NCI-H128 (cell line): Measurements from ENCODE around the gene RPL13.

ENCODE experiments used
- DNase-seq: peaks from one replicate; lab custom pipeline; 2025; ENCODE audit not compliant: unreplicated experiment; lab: John Stamatoyannopoulos, UW

RPL13 gene

GRCh38 chr16:89545044-89545830 is 15.2 kb upstream of the RPL13 start:
- DNase-seq: no peak

DNA sequence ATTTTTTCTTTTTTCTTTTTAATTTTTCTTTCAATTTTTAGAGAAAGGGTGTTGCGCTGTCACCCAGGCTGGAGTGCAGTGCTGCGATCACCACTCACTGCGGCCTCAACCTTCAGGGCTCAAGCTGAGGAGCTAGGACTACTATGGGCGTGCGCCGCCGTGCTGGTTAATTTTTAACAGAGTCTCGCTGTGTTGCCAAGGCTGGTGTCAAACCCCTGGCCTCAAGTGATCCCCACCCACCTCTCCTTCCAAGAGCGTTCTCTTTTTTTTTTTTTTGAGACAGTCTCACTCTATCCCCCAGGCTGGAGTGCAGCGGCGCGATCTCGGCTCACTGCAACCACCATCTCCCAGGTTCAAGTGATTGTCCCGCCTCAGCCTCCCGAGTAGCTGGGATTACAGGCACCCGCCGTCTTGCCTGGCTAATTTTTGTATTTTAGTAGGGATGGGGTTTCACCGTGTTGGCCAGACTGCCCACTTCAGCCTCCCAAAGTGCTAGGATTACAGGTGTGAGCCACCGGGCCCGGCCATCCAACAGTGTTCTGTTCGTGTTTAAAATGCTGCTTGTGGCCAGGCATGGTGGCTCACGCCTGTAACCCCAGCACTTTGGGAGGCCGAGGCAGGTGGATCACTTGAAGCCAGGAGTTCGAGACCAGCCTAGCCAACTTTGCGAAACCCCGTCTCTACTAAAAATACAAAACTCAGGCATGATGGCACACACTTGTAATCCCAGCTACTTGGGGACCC is 14.5 kb upstream of the RPL13 start:
- DNase-seq: no peak

DNA sequence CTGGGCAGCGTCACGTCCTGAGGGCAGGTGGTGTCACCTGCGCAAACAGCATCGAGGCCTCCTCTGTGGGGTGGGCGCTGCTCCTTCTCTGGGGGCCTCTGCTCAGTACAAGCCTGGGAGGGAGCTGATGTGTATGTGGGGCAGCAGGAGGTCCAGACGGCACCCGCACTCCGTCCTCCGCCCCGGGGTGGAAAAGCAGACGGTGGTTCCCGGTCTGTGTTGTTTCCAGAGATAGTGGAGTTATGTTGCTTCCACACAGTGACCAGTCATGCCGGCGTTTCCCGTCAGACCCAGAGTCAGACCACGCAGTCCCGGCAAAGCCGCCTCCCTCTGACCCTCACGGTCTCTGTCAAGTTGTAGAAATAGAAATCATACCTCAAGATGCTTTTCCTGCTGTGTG is 13.7 kb upstream of the RPL13 start:
- no peak for DNase-seq

DNA sequence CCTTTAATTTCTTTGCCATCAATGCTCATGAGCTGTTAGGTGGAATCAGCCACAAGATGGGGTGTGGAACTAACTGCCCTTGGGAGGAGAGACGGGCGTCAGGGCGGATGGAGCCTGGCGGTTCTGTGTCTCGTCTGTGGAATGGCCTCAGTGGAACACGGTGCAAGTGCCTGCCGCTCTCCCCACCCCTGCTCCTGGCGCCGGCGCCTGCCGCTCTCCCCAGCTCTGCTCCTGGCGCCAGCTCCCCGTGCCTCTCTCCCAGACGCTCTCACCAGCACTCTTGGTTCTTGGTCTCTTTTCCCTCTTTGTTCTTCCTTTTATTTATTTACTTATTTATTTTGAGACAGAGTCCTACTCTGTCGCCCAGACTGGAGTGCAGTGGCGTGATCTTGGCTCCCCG is 13.2 kb upstream of the RPL13 start:
- DNase-seq: no peak

DNA sequence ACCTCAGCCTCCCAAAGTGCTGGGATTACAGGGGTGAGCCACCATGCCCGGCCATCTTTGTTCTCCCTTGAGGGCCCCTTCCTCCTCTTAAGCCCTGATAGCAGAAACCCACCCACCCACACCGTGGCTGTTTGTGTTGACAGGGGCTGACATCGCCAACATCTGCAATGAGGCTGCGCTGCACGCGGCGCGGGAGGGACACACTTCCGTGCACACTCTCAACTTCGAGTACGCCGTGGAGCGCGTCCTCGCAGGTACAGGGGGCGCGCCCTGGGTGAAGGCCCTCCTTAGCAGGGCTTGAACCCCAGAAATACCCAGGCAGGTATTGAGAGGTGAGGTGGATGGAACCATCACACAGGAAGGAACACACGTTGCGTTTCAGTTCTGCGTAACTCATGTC is 12.6 kb upstream of the RPL13 start:
- DNase-seq: no peak

DNA sequence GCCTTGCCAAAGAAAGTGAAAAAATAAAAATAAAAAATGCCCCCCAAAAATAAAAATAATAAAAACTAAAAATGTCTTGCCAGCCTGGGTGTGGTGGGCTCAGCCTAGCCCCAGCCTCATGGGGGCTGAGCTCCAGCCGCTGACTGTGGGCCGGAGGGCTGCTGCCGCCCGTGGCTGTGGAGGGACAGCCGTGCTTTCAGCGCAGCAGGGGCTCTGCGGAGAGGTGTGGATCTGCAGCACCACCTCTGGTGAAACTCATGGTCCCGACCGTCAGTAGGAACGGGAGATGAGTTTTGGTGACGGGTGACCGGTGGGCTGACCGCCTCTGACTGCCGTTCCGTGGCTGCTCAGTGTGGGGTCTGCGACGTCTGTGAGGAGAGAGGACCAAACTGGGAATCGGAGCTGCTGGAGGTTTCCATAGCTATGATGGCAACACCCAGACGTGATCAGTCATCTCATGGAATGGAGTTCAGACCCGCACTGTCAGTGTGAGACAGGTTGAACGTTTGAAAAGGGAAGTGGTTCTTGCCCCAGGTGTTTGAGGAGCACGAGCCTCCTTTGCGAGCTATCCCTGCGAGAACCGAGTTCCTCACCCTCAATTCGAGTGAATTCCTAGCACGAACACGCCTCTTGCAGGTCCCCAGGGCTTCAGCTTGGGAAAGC is 12.0 kb upstream of the RPL13 start:
- DNase-seq: no peak

DNA sequence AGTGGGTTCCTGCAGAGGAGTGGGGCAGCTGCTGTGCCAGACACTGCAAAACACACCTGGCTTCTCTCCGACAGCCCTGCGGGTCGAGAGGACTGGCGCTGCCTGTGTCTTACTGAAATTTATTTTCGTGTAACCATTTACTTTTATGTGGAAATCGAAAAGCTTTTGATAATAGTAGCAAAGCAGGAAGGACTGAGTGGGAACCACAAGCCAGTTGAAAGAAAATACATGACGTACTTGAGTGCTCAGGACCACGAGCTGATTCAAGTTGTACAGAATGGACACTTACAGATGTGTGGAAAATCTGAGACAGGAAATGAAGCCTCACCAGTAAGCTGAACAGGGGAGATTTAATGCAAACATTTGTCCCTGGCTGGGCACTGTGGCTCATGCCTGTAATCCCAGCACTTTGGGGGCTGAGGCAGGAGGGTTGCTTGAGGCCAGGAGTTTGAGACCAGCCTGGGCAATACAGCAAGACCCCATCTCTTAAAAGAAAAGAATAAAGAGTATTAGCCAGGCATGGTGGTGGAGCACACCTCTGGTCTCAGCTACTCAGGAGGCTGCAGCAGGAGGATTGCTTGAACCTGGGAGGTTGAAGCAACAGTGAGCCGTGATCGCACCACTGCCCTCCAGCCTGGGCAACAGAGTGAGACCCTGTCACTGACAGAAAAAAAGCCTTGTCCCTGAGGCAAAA is 11.3 kb upstream of the RPL13 start:
- no peak for DNase-seq

DNA sequence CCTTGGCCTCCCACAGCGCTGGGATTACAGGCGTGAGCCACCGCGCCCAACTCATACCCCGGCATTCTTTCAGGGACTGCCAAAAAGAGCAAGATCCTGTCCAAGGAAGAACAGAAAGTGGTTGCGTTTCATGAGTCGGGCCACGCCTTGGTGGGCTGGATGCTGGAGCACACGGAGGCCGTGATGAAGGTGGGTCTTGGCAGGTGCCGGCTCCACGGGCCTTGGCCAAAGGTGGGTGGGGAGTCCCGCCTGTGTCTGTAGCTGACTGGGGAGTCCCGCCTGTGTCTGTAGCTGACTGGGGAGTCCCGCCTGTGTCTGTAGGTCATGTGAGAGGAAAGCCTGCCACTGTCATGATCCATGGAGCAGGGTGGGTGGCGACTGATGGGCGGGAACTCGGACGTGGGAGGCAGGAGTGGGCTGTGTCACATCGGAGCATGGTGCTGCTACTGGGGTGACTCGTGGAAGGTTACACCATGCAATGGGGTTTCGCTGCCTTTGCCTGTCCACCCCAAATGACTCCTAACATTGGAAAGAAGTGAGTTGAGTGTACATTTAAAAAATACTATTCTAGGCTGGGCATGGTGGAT is 10.0 kb upstream of the RPL13 start:
- DNase-seq: no peak

DNA sequence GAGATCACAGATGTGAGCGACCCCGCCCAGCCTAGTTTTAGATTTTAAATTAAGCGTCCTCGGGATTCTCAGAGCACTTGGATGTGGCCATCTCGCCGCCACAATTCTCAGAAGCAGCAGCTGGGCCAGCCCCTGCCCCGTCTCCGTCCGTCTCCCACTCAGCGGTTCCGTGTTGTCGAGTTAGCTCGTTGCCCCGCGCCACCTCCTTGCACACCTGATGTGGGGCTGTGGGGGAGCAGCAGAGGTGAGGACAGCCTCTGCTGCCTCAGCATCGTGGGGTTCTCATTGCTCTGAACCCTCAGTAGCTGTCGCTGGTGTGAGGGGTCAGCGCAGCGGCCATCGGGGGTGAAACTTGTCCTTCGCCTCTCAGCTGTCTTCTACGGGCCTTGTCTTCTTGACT is 8.2 kb upstream of the RPL13 start:
- no peak for DNase-seq

- DNase-seq: no peak
Measured at GRCh38 chr16:89552913-89553312, 7.6 kb upstream of the RPL13 start.

- DNase-seq: no peak
Measured at GRCh38 chr16:89553733-89554132, 6.7 kb upstream of the RPL13 start.

- no peak for DNase-seq
Measured at GRCh38 chr16:89554343-89554742, 6.1 kb upstream of the RPL13 start.

DNA sequence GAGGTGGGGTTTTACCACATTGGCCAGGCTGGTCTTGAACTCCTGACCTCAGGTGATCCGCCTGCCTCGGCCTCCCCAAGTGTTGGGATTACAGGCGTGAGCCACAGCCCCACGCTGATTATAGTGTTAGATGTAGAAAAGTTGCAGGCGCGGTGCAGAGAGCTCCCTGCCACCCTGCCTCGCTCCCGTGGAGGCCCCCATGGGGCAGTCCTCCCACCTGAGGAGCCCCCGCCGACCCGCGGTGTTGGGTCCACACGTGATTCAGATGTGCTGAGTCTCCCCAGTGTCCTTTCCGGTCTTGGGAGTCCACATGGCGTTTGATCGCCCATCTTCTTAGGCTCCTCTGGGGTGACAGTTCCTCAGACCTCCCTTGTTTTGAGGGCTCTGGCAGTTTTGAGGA is 5.2 kb upstream of the RPL13 start:
- DNase-seq: no peak

DNA sequence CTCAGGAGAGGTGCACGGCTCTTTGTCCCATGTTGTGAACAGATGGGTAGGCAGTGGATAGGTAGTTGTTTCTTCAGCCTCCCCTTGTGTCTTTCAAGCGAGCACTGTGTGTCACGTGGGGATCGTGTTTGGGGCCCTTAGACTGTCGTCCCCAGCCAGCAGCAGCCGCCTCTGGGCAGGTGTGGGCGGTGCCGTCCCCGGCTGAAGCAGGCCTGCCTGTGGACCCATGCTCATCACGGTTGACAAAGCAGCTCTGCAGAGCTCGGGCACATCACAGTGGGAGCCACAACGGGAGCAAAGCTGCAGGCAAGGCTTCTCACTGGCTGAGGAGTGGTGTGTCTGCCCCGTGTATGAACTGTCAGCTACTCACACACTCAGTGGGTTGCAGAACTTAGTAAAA is 4.7 kb upstream of the RPL13 start:
- no peak for DNase-seq

DNA sequence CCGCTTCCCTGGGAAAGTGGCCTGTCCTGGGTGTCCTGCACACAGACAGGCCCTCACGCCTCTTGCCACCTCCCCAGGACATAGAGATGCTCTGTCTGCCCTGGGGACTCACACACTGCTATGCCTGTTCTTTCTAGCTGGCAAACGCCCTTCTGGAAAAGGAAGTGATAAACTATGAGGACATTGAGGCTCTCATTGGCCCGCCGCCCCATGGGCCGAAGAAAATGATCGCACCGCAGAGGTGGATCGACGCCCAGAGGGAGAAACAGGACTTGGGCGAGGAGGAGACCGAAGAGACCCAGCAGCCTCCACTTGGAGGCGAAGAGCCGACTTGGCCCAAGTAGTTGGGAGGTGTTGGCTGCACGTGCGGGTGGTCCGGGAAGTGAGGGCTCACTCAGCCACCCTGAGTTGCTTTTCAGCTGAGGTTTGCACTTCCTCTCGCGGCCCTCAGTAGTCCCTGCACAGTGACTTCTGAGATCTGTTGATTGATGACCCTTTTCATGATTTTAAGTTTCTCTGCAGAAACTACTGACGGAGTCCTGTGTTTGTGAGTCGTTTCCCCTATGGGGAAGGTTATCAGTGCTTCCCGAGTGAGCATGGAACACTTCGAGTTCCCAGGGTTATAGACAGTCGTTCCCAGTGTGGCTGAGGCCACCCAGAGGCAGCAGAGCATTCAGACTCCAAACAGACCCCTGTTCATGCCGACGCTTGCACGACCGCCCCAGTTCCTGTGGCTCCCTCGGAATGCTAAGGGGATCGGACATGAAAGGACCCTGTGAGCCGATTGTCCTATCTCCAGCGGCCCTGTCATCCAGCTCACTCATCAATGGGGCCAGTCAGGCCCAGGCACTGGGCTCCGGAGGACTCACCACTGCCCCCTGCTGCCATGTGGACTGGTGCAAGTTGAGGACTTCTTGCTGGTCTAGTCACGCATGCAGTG is 3.5 kb upstream of the RPL13 start:
- no peak for DNase-seq

GRCh38 chr16:89557690-89558490 is 2.6 kb upstream of the RPL13 start:
- DNase-seq: no peak

DNA sequence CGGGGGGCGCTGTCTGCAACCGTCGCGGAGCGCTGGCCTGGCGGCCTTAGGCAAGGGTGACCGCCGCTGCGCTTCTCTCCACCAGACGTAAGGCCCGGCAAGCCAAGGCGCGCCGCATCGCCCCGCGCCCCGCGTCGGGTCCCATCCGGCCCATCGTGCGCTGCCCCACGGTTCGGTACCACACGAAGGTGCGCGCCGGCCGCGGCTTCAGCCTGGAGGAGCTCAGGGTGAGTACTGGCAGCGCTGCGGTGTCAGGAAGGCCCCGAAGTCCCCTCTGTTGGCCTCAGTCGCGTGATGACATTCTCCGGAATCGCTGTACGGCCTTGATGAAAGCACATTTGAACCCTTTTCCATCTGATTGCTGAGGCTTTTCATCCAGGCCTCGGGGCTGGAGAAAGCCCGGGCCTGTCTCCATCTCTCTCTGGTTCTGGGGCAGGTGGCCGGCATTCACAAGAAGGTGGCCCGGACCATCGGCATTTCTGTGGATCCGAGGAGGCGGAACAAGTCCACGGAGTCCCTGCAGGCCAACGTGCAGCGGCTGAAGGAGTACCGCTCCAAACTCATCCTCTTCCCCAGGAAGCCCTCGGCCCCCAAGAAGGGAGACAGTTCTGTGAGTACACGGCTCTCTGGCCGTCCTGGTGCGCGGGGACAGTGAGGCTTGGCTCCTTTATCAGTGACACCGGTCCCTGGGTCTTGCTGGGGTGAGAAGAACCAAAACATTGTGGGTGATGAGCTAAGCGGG is 831 bp downstream of the RPL13 start:
- no peak for DNase-seq

GRCh38 chr16:89561884-89562599 is 1.6 kb downstream of the RPL13 start:
- no peak for DNase-seq
